KBM-7 (cell line): ENCODE data around the gene ASTL.

Experiments used
- DNase-seq: peaks from one replicate; pipeline ENCODE4 v3.0.0-alpha.2; 2015
- in situ Hi-C: fragments of 300-500 bp; cut with MboI; formaldehyde crosslinking; loops from 2 replicates; pipeline ENCODE4 v1.14.3; 2020; ENCODE audit warnings: low sequenced_read_pairs, low pct_unique_long_range_greater_than_20kb, mixed read lengths

The ASTL gene

GRCh38 chr2:96138179-96139145, at the start of gene ASTL:
TSS of gene ASTL (minus strand) at chr2:96138502. CDS start at chr2:96138436, 66 bp downstream.
- peak; percentile 53 for DNase-seq
- in situ Hi-C loops: no loop called here

GRCh38 chr2:96186562-96186961, 48.3 kb upstream of the ASTL start:
- no peak for DNase-seq
- in situ Hi-C loops: no loop called here

GRCh38 chr2:96185516-96185915, 47.2 kb upstream of the ASTL start:
- DNase-seq: no peak
- in situ Hi-C loops: no loop called here

GRCh38 chr2:96184989-96185388, 46.7 kb upstream of the ASTL start:
- no peak for DNase-seq
- in situ Hi-C loops: no loop called here

- in situ Hi-C loops: no loop called here
These were observed 45.9 kb upstream of the ASTL start for GRCh38 chr2:96184188-96184587.

GRCh38 chr2:96181529-96181928, 43.2 kb upstream of the ASTL start:
- in situ Hi-C loops: no loop called here
- no peak for DNase-seq

More at GRCh38 chr2:96184188-96184587, 45.9 kb upstream of the ASTL start:
- DNase-seq: no peak

- DNase-seq: no peak
- in situ Hi-C loops: no loop called here
These were observed 42.2 kb upstream of the ASTL start for GRCh38 chr2:96180521-96180920.

GRCh38 chr2:96180002-96180401, 41.7 kb upstream of the ASTL start:
- in situ Hi-C loops: no loop called here
- no peak for DNase-seq

- no peak for DNase-seq
- in situ Hi-C loops: no loop called here
These were observed 38.4 kb upstream of the ASTL start for GRCh38 chr2:96176661-96177060.

GRCh38 chr2:96175951-96176350, 37.6 kb upstream of the ASTL start:
- DNase-seq: no peak
- in situ Hi-C loops: no loop called here

GRCh38 chr2:96174251-96175144, 36.2 kb upstream of the ASTL start:
- DNase-seq: peak; percentile 82
- in situ Hi-C loops: no loop called here

- DNase-seq: no peak
- in situ Hi-C loops: no loop called here
These were observed 33.5 kb upstream of the ASTL start for GRCh38 chr2:96171831-96172230.

- in situ Hi-C loops: no loop called here
- DNase-seq: no peak
These were observed 32.3 kb upstream of the ASTL start for GRCh38 chr2:96170626-96171025.

- in situ Hi-C loops: no loop called here
- DNase-seq: no peak
These were observed 31.7 kb upstream of the ASTL start for GRCh38 chr2:96169868-96170507.

- in situ Hi-C loops: no loop called here
These were observed 29.2 kb upstream of the ASTL start for GRCh38 chr2:96167407-96168013.

GRCh38 chr2:96164459-96165184, 26.3 kb upstream of the ASTL start:
- in situ Hi-C loops: no loop called here
- no peak for DNase-seq

More at GRCh38 chr2:96167407-96168013, 29.2 kb upstream of the ASTL start:
- no peak for DNase-seq

GRCh38 chr2:96163768-96164429, 25.6 kb upstream of the ASTL start:
- DNase-seq: no peak
- in situ Hi-C loops: no loop called here

GRCh38 chr2:96163415-96163767, 25.1 kb upstream of the ASTL start:
- in situ Hi-C loops: no loop called here
- DNase-seq: no peak
